ENCODE data around the gene LYST. TPM values are rescaled to one million over a fixed set of nuclear protein-coding genes. Genes with fewer than 3 reads are reported as not detected.
"Not testable (repeated sequence)": the region's sequence is repeated elsewhere in the genome, so short reads cannot be mapped to it uniquely, and the experiment has no call there.

The LYST gene
- total RNA-seq, 3 donors from 2014 or later, result 30.3 to 35.2 (median 33.7) TPM

GRCh38 chr1:235859789-235860188 lies 6.9 kb downstream of the LYST start:
- H3K36me3 Mint-ChIP-seq (ENCODE audit: insufficient read depth), result peaks cover 7% of the 10 kb centered on the region
- H3K4me3 Mint-ChIP-seq, result no peak overlapping the region
- ATAC-seq (peak in 1 of 2 donors; percentile 12), DNase-seq (no peak)
- H3K27me3 Mint-ChIP-seq (ENCODE audit: low read depth), result no peaks in the 10 kb centered on the region
- no peaks in the 10 kb centered on the region for H3K9me3 Mint-ChIP-seq
- H3K4me1 Mint-ChIP-seq (ENCODE audit: low read depth), result peaks cover 56% of the 10 kb centered on the region

GRCh38 chr1:235858766-235859165 lies 7.9 kb downstream of the LYST start:
- peaks cover 56% of the 10 kb centered on the region for H3K4me1 Mint-ChIP-seq (ENCODE audit: low read depth)
- H3K36me3 Mint-ChIP-seq (ENCODE audit: insufficient read depth), result peaks cover 9% of the 10 kb centered on the region
- no peak for ATAC-seq
- H3K27me3 Mint-ChIP-seq (ENCODE audit: low read depth), result no peaks in the 10 kb centered on the region
- no peaks in the 10 kb centered on the region for H3K9me3 Mint-ChIP-seq
- H3K4me3 Mint-ChIP-seq, result no peak overlapping the region
- DNase-seq, result no peak

GRCh38 chr1:235857756-235858155 lies 8.9 kb downstream of the LYST start:
- Mint-ChIP-seq H3K27me3 (ENCODE audit: low read depth) (no peaks in the 10 kb centered on the region), H3K4me1 (ENCODE audit: low read depth) (peaks cover 49% of the 10 kb centered on the region), H3K9me3 (no peaks in the 10 kb centered on the region), H3K36me3 (ENCODE audit: insufficient read depth) (peaks cover 9% of the 10 kb centered on the region), H3K4me3 (no peak overlapping the region)
- DNase-seq, result no peak
- peak; percentile 44 to 53 for ATAC-seq

DNA sequence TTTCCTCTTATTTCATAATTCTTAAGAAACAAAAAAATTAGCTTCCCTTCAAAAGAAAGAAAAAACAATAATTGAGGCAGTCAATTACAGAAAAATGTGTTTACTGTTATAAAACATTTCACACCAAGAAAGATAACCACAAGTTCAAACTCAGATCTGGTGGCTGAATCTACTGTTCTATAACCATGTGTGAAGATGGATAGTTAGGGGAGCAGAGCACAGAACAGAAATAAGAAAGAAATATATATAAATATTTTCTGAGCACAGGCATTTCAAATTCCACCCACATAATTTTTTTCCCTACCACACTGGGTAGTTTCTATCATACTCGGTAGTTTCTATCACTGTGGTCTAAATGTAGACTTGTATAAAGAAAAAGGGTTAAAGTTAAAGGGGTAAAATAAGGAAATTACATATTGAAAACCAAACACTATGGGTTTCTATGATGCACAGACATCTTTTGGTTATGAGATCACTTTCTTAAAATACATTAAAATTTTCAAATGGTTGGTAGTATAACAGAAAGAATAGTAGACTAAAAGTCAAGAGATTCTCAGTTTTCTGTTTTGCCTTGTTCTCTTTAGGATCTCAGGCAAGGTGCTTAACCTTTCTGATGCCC lies 10.8 kb downstream of the LYST start:
- peak; percentile 73 to 74 for ATAC-seq
- H3K4me1 Mint-ChIP-seq (ENCODE audit: low read depth), result peaks cover 49% of the 10 kb centered on the region
- DNase-seq, result no peak
- H3K4me3 Mint-ChIP-seq, result no peak overlapping the region
- H3K36me3 Mint-ChIP-seq (ENCODE audit: insufficient read depth), result peaks cover 11% of the 10 kb centered on the region
- H3K27me3 Mint-ChIP-seq (ENCODE audit: low read depth), result no peaks in the 10 kb centered on the region
- H3K9me3 Mint-ChIP-seq, result no peaks in the 10 kb centered on the region

GRCh38 chr1:235854347-235854746 lies 12.4 kb downstream of the LYST start:
- ATAC-seq (no peak), DNase-seq (no peak)
- no peak overlapping the region for H3K4me3 Mint-ChIP-seq
- no peaks in the 10 kb centered on the region for H3K9me3 Mint-ChIP-seq
- H3K27me3 Mint-ChIP-seq (ENCODE audit: low read depth), result no peaks in the 10 kb centered on the region
- peaks cover 14% of the 10 kb centered on the region for H3K36me3 Mint-ChIP-seq (ENCODE audit: insufficient read depth)
- peaks cover 65% of the 10 kb centered on the region for H3K4me1 Mint-ChIP-seq (ENCODE audit: low read depth)

DNA sequence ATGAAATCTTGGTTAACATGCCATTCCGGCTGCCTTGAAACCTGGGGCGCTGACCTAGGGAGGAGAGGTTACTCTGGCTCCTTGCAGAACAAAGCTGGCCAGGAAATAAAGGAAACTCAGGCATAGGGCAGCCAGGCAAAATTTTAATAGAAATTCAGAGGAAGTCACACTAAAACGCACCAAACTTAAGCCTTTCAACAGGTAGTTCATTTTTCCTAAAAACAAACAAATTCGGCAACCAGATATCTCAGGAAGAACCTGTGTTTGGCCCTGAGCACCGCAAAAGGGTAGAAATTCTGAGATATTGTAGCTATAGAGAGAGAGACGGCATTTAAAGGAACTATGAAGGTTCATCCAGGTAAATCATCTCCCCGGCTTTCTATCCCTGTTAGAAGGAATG lies 13.1 kb downstream of the LYST start:
- Mint-ChIP-seq H3K4me1 (ENCODE audit: low read depth) (peaks cover 72% of the 10 kb centered on the region), H3K9me3 (no peaks in the 10 kb centered on the region), H3K4me3 (no peak overlapping the region), H3K27me3 (ENCODE audit: low read depth) (no peaks in the 10 kb centered on the region), H3K36me3 (ENCODE audit: insufficient read depth) (peaks cover 14% of the 10 kb centered on the region)
- ATAC-seq (no peak), DNase-seq (no peak)

GRCh38 chr1:235852887-235853286 lies 13.8 kb downstream of the LYST start:
- Mint-ChIP-seq H3K4me1 (ENCODE audit: low read depth) (peaks cover 77% of the 10 kb centered on the region), H3K4me3 (no peak overlapping the region), H3K9me3 (no peaks in the 10 kb centered on the region), H3K27me3 (ENCODE audit: low read depth) (no peaks in the 10 kb centered on the region), H3K36me3 (ENCODE audit: insufficient read depth) (peaks cover 14% of the 10 kb centered on the region)
- no peak for DNase-seq
- no peak for ATAC-seq

GRCh38 chr1:235851939-235852338 lies 14.8 kb downstream of the LYST start:
- Mint-ChIP-seq H3K4me3 (no peak overlapping the region), H3K27me3 (ENCODE audit: low read depth) (no peaks in the 10 kb centered on the region), H3K36me3 (ENCODE audit: insufficient read depth) (peaks cover 18% of the 10 kb centered on the region), H3K4me1 (ENCODE audit: low read depth) (peaks cover 78% of the 10 kb centered on the region), H3K9me3 (peaks cover 6% of the 10 kb centered on the region)
- DNase-seq (no peak), ATAC-seq (no peak)

GRCh38 chr1:235848251-235848650 lies 18.5 kb downstream of the LYST start:
- H3K27me3 Mint-ChIP-seq (ENCODE audit: low read depth); DNase-seq: not testable (repeated sequence)
- Mint-ChIP-seq H3K4me3 (peak overlapping the region; percentile 56), H3K4me1 (ENCODE audit: low read depth) (peaks cover 71% of the 10 kb centered on the region), H3K36me3 (ENCODE audit: insufficient read depth) (peaks cover 21% of the 10 kb centered on the region), H3K9me3 (peaks cover 12% of the 10 kb centered on the region)
- ATAC-seq, result peak; percentile 69 to 72

- not testable (repeated sequence) for ATAC-seq; DNase-seq; H3K4me3 Mint-ChIP-seq; H3K27me3 Mint-ChIP-seq (ENCODE audit: low read depth)
- Mint-ChIP-seq H3K36me3 (ENCODE audit: insufficient read depth) (peaks cover 15% of the 10 kb centered on the region), H3K9me3 (peaks cover 12% of the 10 kb centered on the region), H3K4me1 (ENCODE audit: low read depth) (peaks cover 70% of the 10 kb centered on the region)
Observed at GRCh38 chr1:235845656-235846107, 21.0 kb downstream of the LYST start.

GRCh38 chr1:235844776-235845175 lies 21.9 kb downstream of the LYST start:
- Mint-ChIP-seq H3K4me1 (ENCODE audit: low read depth) (peaks cover 68% of the 10 kb centered on the region), H3K4me3 (no peak overlapping the region), H3K27me3 (ENCODE audit: low read depth) (no peaks in the 10 kb centered on the region), H3K9me3 (peaks cover 12% of the 10 kb centered on the region), H3K36me3 (ENCODE audit: insufficient read depth) (peaks cover 15% of the 10 kb centered on the region)
- ATAC-seq (no peak), DNase-seq (no peak)

- H3K27me3 Mint-ChIP-seq (ENCODE audit: low read depth), result no peaks in the 10 kb centered on the region
- no peak overlapping the region for H3K4me3 Mint-ChIP-seq
- peaks cover 12% of the 10 kb centered on the region for H3K9me3 Mint-ChIP-seq
- DNase-seq (no peak), ATAC-seq (peak; percentile 57 to 73)
- peaks cover 16% of the 10 kb centered on the region for H3K36me3 Mint-ChIP-seq (ENCODE audit: insufficient read depth)
- H3K4me1 Mint-ChIP-seq (ENCODE audit: low read depth), result peaks cover 61% of the 10 kb centered on the region
Observed at GRCh38 chr1:235843461-235843961, 23.2 kb downstream of the LYST start.

DNA sequence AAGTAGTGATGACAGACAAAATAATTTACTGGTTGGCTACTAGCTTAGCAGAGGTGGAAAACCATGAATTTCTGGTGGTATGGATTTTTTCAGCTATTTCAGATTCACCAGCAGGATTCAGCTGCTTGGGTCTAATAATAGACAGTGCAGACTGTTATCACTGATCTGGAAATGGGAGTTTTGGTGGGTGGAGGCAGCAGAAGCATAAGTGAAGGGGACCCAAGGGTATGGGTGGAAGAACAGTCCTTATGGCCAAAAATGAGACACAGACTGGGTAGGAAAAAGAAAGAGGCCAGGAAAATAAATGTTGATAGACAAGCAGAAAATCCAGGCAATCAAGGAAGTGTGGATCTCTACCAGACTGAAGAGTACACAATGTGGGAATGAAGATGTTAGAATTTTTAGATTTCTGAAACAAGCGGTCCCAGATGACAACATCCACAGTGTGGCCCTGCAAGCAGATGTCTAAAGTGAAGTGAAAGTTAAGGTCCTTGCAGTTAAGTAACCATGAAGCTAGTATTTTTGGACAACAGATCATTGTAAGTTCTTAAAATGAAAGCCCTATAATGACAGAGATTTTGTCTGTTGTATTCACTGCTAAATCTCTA lies 24.7 kb downstream of the LYST start:
- Mint-ChIP-seq H3K4me3 (no peak overlapping the region), H3K9me3 (peaks cover 8% of the 10 kb centered on the region), H3K27me3 (ENCODE audit: low read depth) (no peaks in the 10 kb centered on the region), H3K4me1 (ENCODE audit: low read depth) (peaks cover 46% of the 10 kb centered on the region), H3K36me3 (ENCODE audit: insufficient read depth) (peaks cover 13% of the 10 kb centered on the region)
- DNase-seq, result no peak
- no peak for ATAC-seq

- H3K4me1 Mint-ChIP-seq (ENCODE audit: low read depth), result peaks cover 24% of the 10 kb centered on the region
- ATAC-seq (peak; percentile 43 to 65), DNase-seq (no peak)
- H3K27me3 Mint-ChIP-seq (ENCODE audit: low read depth), result no peaks in the 10 kb centered on the region
- no peak overlapping the region for H3K4me3 Mint-ChIP-seq
- peaks cover 3% of the 10 kb centered on the region for H3K36me3 Mint-ChIP-seq (ENCODE audit: insufficient read depth)
- no peaks in the 10 kb centered on the region for H3K9me3 Mint-ChIP-seq
Observed at GRCh38 chr1:235838021-235838420, 28.7 kb downstream of the LYST start.

- Mint-ChIP-seq H3K9me3 (no peaks in the 10 kb centered on the region), H3K36me3 (ENCODE audit: insufficient read depth) (peaks cover 8% of the 10 kb centered on the region), H3K27me3 (ENCODE audit: low read depth) (no peaks in the 10 kb centered on the region), H3K4me3 (no peak overlapping the region), H3K4me1 (ENCODE audit: low read depth) (peaks cover 17% of the 10 kb centered on the region)
- DNase-seq, result no peak
- ATAC-seq, result no peak
Observed at GRCh38 chr1:235835226-235835625, 31.5 kb downstream of the LYST start.
